Neuronal stem cell (in vitro differentiated cells): ENCODE results near the gene IGFN1.

Source experiments
- DNase-seq: peaks from one replicate; pipeline ENCODE4 v3.0.0-alpha.2; 2013; ENCODE audit warnings: low spot score
- H2AFZ ChIP-seq: one replicate; pipeline ENCODE4 v1.6.1; 2013; ENCODE audit warnings: mild to moderate bottlenecking, low read length, inconsistent platforms
- H2AK5ac ChIP-seq: 2 replicates; pipeline ENCODE4 v1.6.1; 2013; ENCODE audit warnings: low read depth, mild to moderate bottlenecking, inconsistent platforms, low read length, moderate library complexity, mixed read lengths
- H2BK120ac ChIP-seq: 2 replicates; pipeline ENCODE4 v1.6.1; 2013; ENCODE audit warnings: low read depth, mild to moderate bottlenecking, inconsistent platforms, low read length, moderate library complexity, mixed read lengths
- H2BK12ac ChIP-seq: one replicate; pipeline ENCODE4 v1.6.1; 2013; ENCODE audit warnings: low read length, inconsistent platforms
- H2BK15ac ChIP-seq: 2 replicates; pipeline ENCODE4 v1.6.1; 2013; ENCODE audit warnings: mild to moderate bottlenecking, low read length, inconsistent platforms, mixed read lengths
- H2BK5ac ChIP-seq: one replicate; pipeline ENCODE4 v1.6.1; 2013; ENCODE audit warnings: inconsistent platforms, mild to moderate bottlenecking, low read length, moderate library complexity
- H3K14ac ChIP-seq: one replicate; pipeline ENCODE4 v1.6.1; 2013; ENCODE audit warnings: low read length, inconsistent platforms
- H3K18ac ChIP-seq: 2 replicates; pipeline ENCODE4 v1.6.1; 2013; ENCODE audit warnings: low read length, inconsistent platforms
- H3K23ac ChIP-seq: 2 replicates; pipeline ENCODE4 v1.6.1; 2013; ENCODE audit warnings: low read depth, mild to moderate bottlenecking, mixed read lengths, low read length, inconsistent platforms; ENCODE audit not compliant: poor library complexity
- H3K27ac ChIP-seq: replicated peaks from 3 replicates; pipeline ENCODE4 v1.5.1; 2013; ENCODE audit warnings: low read length, inconsistent platforms
- H3K27me3 ChIP-seq, 3 experiments: 2 replicates each; pipeline ENCODE4 v1.6.1; 2013; ENCODE audit warnings: low read length in 3 of 3, mild to moderate bottlenecking in 2 of 3, inconsistent platforms in 1 of 3, low read depth in 1 of 3, mixed read lengths in 1 of 3, moderate library complexity in 1 of 3; ENCODE audit not compliant: control insufficient read depth in 3 of 3, insufficient read depth in 3 of 3
- H3K36me3 ChIP-seq, 2 donors: replicated peaks in 1 of 2; 2 replicates each; pipeline ENCODE4 v1.6.1; 2013; ENCODE audit warnings: low read length in 2 of 2; ENCODE audit not compliant: control insufficient read depth in 2 of 2, insufficient read depth in 2 of 2
- H3K4ac ChIP-seq: 2 replicates; pipeline ENCODE4 v1.6.1; 2013; ENCODE audit warnings: inconsistent platforms, mild to moderate bottlenecking, low read length, moderate library complexity
- H3K4me1 ChIP-seq, 2 donors: 1 replicate in 1 of 2; 2 replicates in 1 of 2; pipeline ENCODE4 v1.6.1; 2013; ENCODE audit warnings: low read length in 2 of 2, low read depth in 1 of 2; ENCODE audit not compliant: control insufficient read depth in 2 of 2, insufficient read depth in 1 of 2
- H3K4me2 ChIP-seq: one replicate; pipeline ENCODE4 v1.6.1; 2013; ENCODE audit warnings: mild to moderate bottlenecking, low read length, inconsistent platforms; ENCODE audit not compliant: insufficient read depth, poor library complexity, severe bottlenecking
- H3K4me3 ChIP-seq, 2 donors: 2 replicates each; pipeline ENCODE4 v1.5.1; 2013; ENCODE audit warnings: low read length in 2 of 2, mild to moderate bottlenecking in 2 of 2, inconsistent platforms in 1 of 2, moderate library complexity in 1 of 2
- H3K79me1 ChIP-seq: one replicate; pipeline ENCODE4 v1.6.1; 2013; ENCODE audit warnings: low read depth, mild to moderate bottlenecking, inconsistent platforms, low read length, moderate library complexity
- H3K9ac ChIP-seq: one replicate; pipeline ENCODE4 v1.6.1; 2013; ENCODE audit warnings: mild to moderate bottlenecking, low read depth, low read length, inconsistent platforms; ENCODE audit not compliant: poor library complexity
- H3K9me3 ChIP-seq, 2 donors: replicated peaks in 1 of 2; 2 replicates each; pipeline versions ENCODE3 to v1.6.1; 2013; ENCODE audit warnings: low read length in 2 of 2, mild to moderate bottlenecking in 2 of 2, inconsistent platforms in 1 of 2, low read depth in 1 of 2, mixed read lengths in 1 of 2, moderate library complexity in 1 of 2; ENCODE audit not compliant: control insufficient read depth in 2 of 2, insufficient read depth in 1 of 2
- H4K8ac ChIP-seq: one replicate; pipeline ENCODE4 v1.6.1; 2013; ENCODE audit warnings: low read depth, mild to moderate bottlenecking, inconsistent platforms, low read length, moderate library complexity
- H4K91ac ChIP-seq: one replicate; pipeline ENCODE4 v1.6.1; 2013; ENCODE audit warnings: low read length, low read depth, mild to moderate bottlenecking, inconsistent platforms; ENCODE audit not compliant: poor library complexity
- WGBS, 2 donors: extraction: QIAGEN DNeasy Blood & Tissue Kit; methylation state at CpG; one replicate each; pipeline ENCODE4 v1.1.7; 2013; ENCODE audit warnings: missing lambda C conversion rate in 2 of 2, mixed read lengths in 1 of 2; ENCODE audit not compliant: insufficient read length in 2 of 2, insufficient replicate concordance in 1 of 2; ENCODE audit errors: extremely low coverage in 2 of 2; 5-methylcytosine and 5-hydroxymethylcytosine counted together

Gene IGFN1

DNA sequence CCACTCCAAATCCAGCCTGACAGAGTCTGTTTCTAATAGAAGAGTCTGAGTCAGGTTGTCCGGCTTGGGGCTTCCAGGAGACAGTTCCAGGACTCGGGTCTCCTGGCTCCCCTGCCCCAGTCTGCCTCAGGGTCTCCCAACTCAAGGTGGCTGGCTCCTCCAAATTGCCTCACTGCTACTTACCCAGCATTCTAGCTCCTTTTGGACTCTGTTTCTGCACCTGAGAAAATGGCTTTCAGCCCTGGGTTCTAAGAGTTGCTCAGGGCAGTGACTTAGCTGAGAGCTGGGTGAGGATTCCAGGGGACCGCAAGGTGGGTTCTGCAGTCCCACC is 5.5 kb upstream of the IGFN1 start:
- Histone ChIP-seq H2BK120ac (no peak overlapping the region), H3K14ac (no peak overlapping the region), H3K36me3 (no peaks in the 10 kb centered on the region), H3K9me3 (no peaks in the 10 kb centered on the region), H3K79me1 (no peaks in the 10 kb centered on the region), H3K9ac (no peak overlapping the region), H2BK5ac (peak overlapping the region; percentile 8), H3K27me3 (peaks cover 0 to 78% (median 0%) of the 10 kb centered on the region in 3 experiments), H2AFZ (peak overlapping the region; percentile 65), H2AK5ac (no peak overlapping the region), H3K23ac (no peak overlapping the region), H4K91ac (no peak overlapping the region), H3K4me2 (no peak overlapping the region), H2BK12ac (no peak overlapping the region), H3K4me1 (peaks cover 3 to 4% of the 10 kb centered on the region in 2 donors), H3K4ac (no peak overlapping the region), H3K4me3 (no peak overlapping the region), H4K8ac (no peak overlapping the region), H3K27ac (no peak overlapping the region), H3K18ac (no peak overlapping the region), H2BK15ac (peak overlapping the region; percentile 8)
- WGBS, 2 donors: no CpG with 5 or more reads among the region's 3 CpGs
- DNase-seq: no peak

DNA sequence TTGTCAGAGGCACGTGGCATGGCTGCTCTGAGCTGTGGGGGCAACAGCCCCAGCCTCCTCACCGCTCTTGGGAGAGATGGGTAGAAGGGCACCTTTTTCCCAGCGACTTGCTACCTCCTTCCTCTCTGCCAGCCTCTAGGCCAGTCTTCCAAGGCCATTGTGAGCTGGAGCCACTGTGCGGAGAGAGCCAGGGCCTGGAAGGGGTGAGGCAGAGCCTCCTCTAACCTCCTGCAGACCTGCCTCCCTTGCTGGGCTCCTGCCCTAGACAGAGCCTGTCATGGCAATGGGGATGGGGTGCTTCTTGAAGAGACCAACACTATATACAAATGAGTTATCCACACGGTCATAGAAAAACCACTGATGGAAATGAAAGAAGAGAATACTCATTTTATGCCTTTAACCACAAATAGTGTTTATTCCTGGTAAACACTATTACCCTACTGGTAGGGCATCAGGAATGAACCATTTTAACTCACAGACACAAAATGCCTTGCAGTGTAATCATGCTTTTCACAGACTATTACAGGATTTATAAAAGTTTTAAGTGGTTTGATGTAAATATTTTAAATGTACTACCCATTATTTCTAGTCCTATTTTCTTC is 5.0 kb upstream of the IGFN1 start:
- H3K18ac ChIP-seq: no peak overlapping the region
- H3K27me3 ChIP-seq: peaks cover 0 to 84% (median 0%) of the 10 kb centered on the region in 3 experiments
- peak overlapping the region; percentile 49 for H2AK5ac ChIP-seq
- no peak overlapping the region for H3K4me2 ChIP-seq
- no peaks in the 10 kb centered on the region for H3K79me1 ChIP-seq
- no peak overlapping the region for H3K9ac ChIP-seq
- no peak overlapping the region for H3K27ac ChIP-seq
- no CpG with 5 or more reads among the region's 5 CpGs for WGBS, 2 donors
- no peak overlapping the region for H3K4ac ChIP-seq
- no peak overlapping the region for H3K4me3 ChIP-seq
- no peak overlapping the region for H2BK120ac ChIP-seq
- H2BK15ac ChIP-seq: peak overlapping the region; percentile 8
- no peak overlapping the region for H4K91ac ChIP-seq
- no peak overlapping the region for H2BK12ac ChIP-seq
- peaks cover 4 to 7% of the 10 kb centered on the region in 2 donors for H3K4me1 ChIP-seq
- no peaks in the 10 kb centered on the region for H3K36me3 ChIP-seq
- no peak overlapping the region for H4K8ac ChIP-seq
- H3K23ac ChIP-seq: no peak overlapping the region
- H2AFZ ChIP-seq: no peak overlapping the region
- H3K9me3 ChIP-seq: no peaks in the 10 kb centered on the region
- H2BK5ac ChIP-seq: peak overlapping the region; percentile 8
- H3K14ac ChIP-seq: no peak overlapping the region
- no peak for DNase-seq

DNA sequence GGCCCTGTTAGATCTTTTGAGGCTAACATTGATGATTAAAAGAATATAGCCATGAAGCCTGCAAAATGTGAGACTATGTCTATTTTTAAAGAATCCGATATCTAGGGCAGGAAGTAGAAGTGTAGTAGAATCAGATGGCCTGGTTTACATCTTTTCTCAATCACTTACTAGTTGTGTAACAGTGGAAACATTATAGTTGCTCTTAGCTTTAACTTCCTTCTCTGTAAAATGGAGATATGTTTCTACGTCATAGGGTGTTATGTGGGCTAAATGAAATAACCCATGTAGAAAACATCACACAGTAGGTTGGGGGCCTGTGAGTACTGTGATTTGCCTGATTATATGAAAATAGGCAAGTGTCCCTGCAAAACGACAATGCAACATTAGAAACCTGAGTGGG is 4.4 kb upstream of the IGFN1 start:
- H2AFZ ChIP-seq: no peak overlapping the region
- no peak overlapping the region for H3K23ac ChIP-seq
- peaks cover 0 to 84% (median 0%) of the 10 kb centered on the region in 3 experiments for H3K27me3 ChIP-seq
- no peaks in the 10 kb centered on the region for H3K36me3 ChIP-seq
- no CpG with 5 or more reads among the region's 3 CpGs for WGBS, 2 donors
- no peak overlapping the region for H2BK120ac ChIP-seq
- H3K14ac ChIP-seq: no peak overlapping the region
- no peak overlapping the region for H2AK5ac ChIP-seq
- no peak overlapping the region for H2BK5ac ChIP-seq
- H3K9ac ChIP-seq: no peak overlapping the region
- H3K27ac ChIP-seq: no peak overlapping the region
- H3K4ac ChIP-seq: no peak overlapping the region
- no peak overlapping the region for H4K8ac ChIP-seq
- peaks cover 4 to 10% of the 10 kb centered on the region in 2 donors for H3K4me1 ChIP-seq
- no peaks in the 10 kb centered on the region for H3K9me3 ChIP-seq
- H3K4me2 ChIP-seq: no peak overlapping the region
- no peak overlapping the region for H2BK12ac ChIP-seq
- DNase-seq: no peak
- no peak overlapping the region for H2BK15ac ChIP-seq
- H3K79me1 ChIP-seq: no peaks in the 10 kb centered on the region
- no peak overlapping the region for H3K18ac ChIP-seq
- H3K4me3 ChIP-seq: no peak overlapping the region
- H4K91ac ChIP-seq: no peak overlapping the region

DNA sequence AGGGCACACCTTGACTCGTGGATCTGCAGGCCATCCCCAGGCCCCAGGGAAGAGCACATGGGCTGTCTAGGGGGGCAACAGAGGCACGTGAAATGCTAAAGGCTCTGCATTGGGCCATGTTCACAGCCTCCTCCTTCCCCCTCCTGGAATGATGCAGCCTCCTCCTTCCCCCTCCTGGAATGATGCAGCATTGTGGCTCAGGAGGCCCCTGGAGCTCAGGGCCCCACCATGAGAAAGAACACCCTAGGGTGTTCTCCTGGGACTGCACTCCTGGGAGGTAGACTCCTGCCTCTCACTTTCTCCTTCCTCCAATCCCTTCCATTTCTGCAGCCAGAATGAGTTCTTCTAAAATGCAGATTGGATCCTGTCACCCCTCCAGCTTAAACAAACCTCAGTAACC is 1.5 kb upstream of the IGFN1 start:
- Histone ChIP-seq H2BK5ac (no peak overlapping the region), H3K27me3 (peaks cover 0 to 67% (median 0%) of the 10 kb centered on the region in 3 experiments), H3K9ac (peak overlapping the region; percentile 5), H3K4me1 (peaks cover 4 to 20% of the 10 kb centered on the region in 2 donors), H2AFZ (no peak overlapping the region), H2BK15ac (peak overlapping the region; percentile 63), H3K4ac (no peak overlapping the region), H3K79me1 (no peaks in the 10 kb centered on the region), H3K23ac (no peak overlapping the region), H3K4me3 (no peak overlapping the region), H2AK5ac (no peak overlapping the region), H4K8ac (no peak overlapping the region), H3K14ac (no peak overlapping the region), H2BK12ac (no peak overlapping the region), H3K27ac (no peak overlapping the region), H3K36me3 (no peaks in the 10 kb centered on the region), H4K91ac (no peak overlapping the region), H3K4me2 (no peak overlapping the region), H2BK120ac (no peak overlapping the region), H3K18ac (no peak overlapping the region), H3K9me3 (no peaks in the 10 kb centered on the region)
- DNase-seq: no peak
- WGBS, 2 donors: no CpG with 5 or more reads among the region's 2 CpGs
